IMR-90 (cell line): Measurements from ENCODE around the gene RNF43. TPM values are rescaled to one million over a fixed set of nuclear protein-coding genes. Genes with fewer than 3 reads are reported as not detected.

Source experiments
- ATAC-seq: fragments of 200-7000 bp; cut with Tn5 transposase; 2 replicates; pipeline ENCODE4 v1.9.1; 2020; ENCODE audit warnings: low read depth, mild to moderate bottlenecking, moderate library complexity
- BruUV-seq: library from RNA; stranded (reverse); fragments of 400-500 nt; replicated peaks from 2 replicates; lab custom pipeline; 2021; lab: Mats Ljungman, UMichigan
- CTCF ChIA-PET: fragments of 300-600 bp; formaldehyde crosslinking; extraction: SDS; loops from one replicate; lab custom pipeline; 2021; ENCODE audit warnings: antibody characterized with exemption; lab: Yijun Ruan, JAX
- POLR2A ChIA-PET: fragments of 300-600 bp; sonication (Branson Sonifier 250); formaldehyde crosslinking; loops from one replicate; lab custom pipeline; 2022; ENCODE audit warnings: antibody characterized with exemption; ENCODE audit not compliant: unreplicated experiment; lab: Charles Lee
- DNase-seq: peaks from one replicate; pipeline ENCODE4 v3.0.0; 2013
- H2AFZ ChIP-seq: replicated peaks from 2 replicates; pipeline ENCODE3; 2013; ENCODE audit warnings: low read length, mild to moderate bottlenecking; ENCODE audit not compliant: poor library complexity
- H2AK5ac ChIP-seq: 2 replicates; pipeline ENCODE4 v1.6.1; 2013; ENCODE audit warnings: low read depth, low read length, inconsistent platforms
- H2AK9ac ChIP-seq: replicated peaks from 2 replicates; pipeline ENCODE3; 2013; ENCODE audit warnings: mild to moderate bottlenecking, low read depth, low read length, moderate library complexity; ENCODE audit not compliant: poor library complexity
- H2BK120ac ChIP-seq: 2 replicates; pipeline ENCODE4 v1.6.1; 2013; ENCODE audit warnings: low read depth, low read length, inconsistent platforms
- H2BK15ac ChIP-seq: 3 replicates; pipeline ENCODE4 v1.6.1; 2013; ENCODE audit warnings: low read depth, low read length, inconsistent platforms
- H2BK20ac ChIP-seq: 2 replicates; pipeline ENCODE4 v1.6.1; 2013; ENCODE audit warnings: low read depth, mild to moderate bottlenecking, inconsistent platforms, low read length, moderate library complexity
- H2BK5ac ChIP-seq: 2 replicates; pipeline ENCODE4 v1.6.1; 2013; ENCODE audit warnings: mild to moderate bottlenecking, low read depth, low read length, inconsistent platforms; ENCODE audit not compliant: poor library complexity, severe bottlenecking
- H3K14ac ChIP-seq: replicated peaks from 2 replicates; pipeline ENCODE4 v1.6.1; 2013; ENCODE audit warnings: low read depth, low read length, inconsistent platforms
- H3K18ac ChIP-seq: 2 replicates; pipeline ENCODE4 v1.6.1; 2013; ENCODE audit warnings: low read depth, low read length, control low read depth
- H3K23ac ChIP-seq: 2 replicates; pipeline ENCODE4 v1.6.1; 2013; ENCODE audit warnings: low read depth, low read length, inconsistent platforms
- H3K27ac ChIP-seq: 2 replicates; pipeline ENCODE4 v1.5.1; 2013; ENCODE audit warnings: mild to moderate bottlenecking, control low read depth, low read length; ENCODE audit not compliant: insufficient read depth
- H3K27me3 ChIP-seq: 2 replicates; pipeline ENCODE4 v1.6.1; 2013; ENCODE audit warnings: low read length; ENCODE audit not compliant: control insufficient read depth, insufficient read depth
- H3K36me3 ChIP-seq: 2 replicates; pipeline ENCODE4 v1.6.1; 2013; ENCODE audit warnings: low read length, mixed read lengths; ENCODE audit not compliant: control insufficient read depth, insufficient read depth
- H3K4ac ChIP-seq: 2 replicates; pipeline ENCODE4 v1.6.1; 2013; ENCODE audit warnings: low read depth, low read length, inconsistent platforms
- H3K4me1 ChIP-seq: 2 replicates; pipeline ENCODE4 v1.6.1; 2013; ENCODE audit warnings: low read length, mixed read lengths; ENCODE audit not compliant: control insufficient read depth, insufficient read depth
- H3K4me2 ChIP-seq: 2 replicates; pipeline ENCODE4 v1.6.1; 2013; ENCODE audit warnings: low read depth, mild to moderate bottlenecking, control low read depth, low read length, moderate library complexity
- H3K4me3 ChIP-seq: 2 replicates; pipeline ENCODE4 v1.5.1; 2013; ENCODE audit warnings: low read depth, mild to moderate bottlenecking, control low read depth, low read length, moderate library complexity; ENCODE audit not compliant: insufficient read depth
- H3K56ac ChIP-seq: 2 replicates; pipeline ENCODE4 v1.6.1; 2013; ENCODE audit warnings: low read length, inconsistent platforms; ENCODE audit not compliant: insufficient read depth; ENCODE audit errors: extremely low read depth
- H3K79me1 ChIP-seq, 2 experiments: 2 replicates each; pipeline ENCODE4 v1.6.1; 2013; ENCODE audit warnings: low read length in 2 of 2, inconsistent platforms in 1 of 2, low read depth in 1 of 2
- H3K9ac ChIP-seq: 2 replicates; pipeline ENCODE4 v1.6.1; 2013; ENCODE audit warnings: low read depth, low read length, control low read depth
- H3K9me1 ChIP-seq: 2 replicates; pipeline ENCODE4 v1.6.1; 2013; ENCODE audit warnings: low read length, inconsistent platforms; ENCODE audit not compliant: insufficient read depth
- H3K9me3 ChIP-seq: 2 replicates; pipeline ENCODE4 v1.6.1; 2013; ENCODE audit warnings: low read length; ENCODE audit not compliant: control insufficient read depth, insufficient read depth
- H4K20me1 ChIP-seq: 2 replicates; pipeline ENCODE4 v1.6.1; 2013; ENCODE audit warnings: low read length, inconsistent platforms; ENCODE audit not compliant: insufficient read depth
- H4K5ac ChIP-seq: 2 replicates; pipeline ENCODE4 v1.6.1; 2013; ENCODE audit warnings: mild to moderate bottlenecking, low read depth, low read length, control low read depth
- H4K8ac ChIP-seq, 2 experiments: 2 replicates each; pipeline ENCODE4 v1.6.1; 2013; ENCODE audit warnings: low read depth in 2 of 2, low read length in 2 of 2, control low read depth in 1 of 2, inconsistent platforms in 1 of 2
- H4K91ac ChIP-seq: 2 replicates; pipeline ENCODE4 v1.6.1; 2013; ENCODE audit warnings: low read depth, low read length, inconsistent platforms; ENCODE audit not compliant: insufficient read depth
- BHLHE40 ChIP-seq: fragments of 150-350 bp; IDR thresholded peaks from 2 replicates; pipeline ENCODE4 v1.6.1; 2016; ENCODE audit warnings: mild to moderate bottlenecking, low read depth, low read length
- CHD1 ChIP-seq: IDR thresholded peaks from 2 replicates; pipeline ENCODE4 v1.6.1; 2012; ENCODE audit warnings: low read depth, low read length, improper control_type of control experiment
- CTCF ChIP-seq: conservative IDR thresholded peaks from 2 replicates; pipeline ENCODE4 v1.5.1; 2012; ENCODE audit warnings: mild to moderate bottlenecking, low read depth, low read length, improper control_type of control experiment
- MAFK ChIP-seq: IDR thresholded peaks from 2 replicates; pipeline ENCODE4 v1.6.1; 2012; ENCODE audit warnings: low read depth, low read length, improper control_type of control experiment
- MAZ ChIP-seq: IDR thresholded peaks from 2 replicates; pipeline ENCODE4 v1.6.1; 2012; ENCODE audit warnings: low read depth, mild to moderate bottlenecking, low read length, improper control_type of control experiment, moderate library complexity, borderline replicate concordance
- MXI1 ChIP-seq: IDR thresholded peaks from 2 replicates; pipeline ENCODE4 v1.6.1; 2012; ENCODE audit warnings: low read depth, mild to moderate bottlenecking, low read length, moderate library complexity, borderline replicate concordance
- NFE2L2 ChIP-seq: fragments of 150-350 bp; IDR thresholded peaks from 2 replicates; pipeline ENCODE4 v1.6.1; 2016; ENCODE audit warnings: low read depth, mild to moderate bottlenecking, low read length
- POLR2A ChIP-seq: IDR thresholded peaks from 2 replicates; pipeline ENCODE4 v1.6.1; 2012; ENCODE audit warnings: mild to moderate bottlenecking, low read depth, low read length
- RAD21 ChIP-seq: IDR thresholded peaks from 2 replicates; pipeline ENCODE4 v1.6.1; 2012; ENCODE audit warnings: low read length, improper control_type of control experiment
- RCOR1 ChIP-seq: IDR thresholded peaks from 2 replicates; pipeline ENCODE4 v1.6.1; 2012; ENCODE audit warnings: mild to moderate bottlenecking, low read length, improper control_type of control experiment; ENCODE audit not compliant: insufficient replicate concordance
- RFX5 ChIP-seq: IDR thresholded peaks from 2 replicates; pipeline ENCODE4 v1.8.0; 2012; ENCODE audit warnings: low read depth, mild to moderate bottlenecking, low read length, moderate library complexity
- SMC3 ChIP-seq: fragments of 150-350 bp; IDR thresholded peaks from 2 replicates; pipeline ENCODE4 v1.6.1; 2016; ENCODE audit warnings: low read depth, mild to moderate bottlenecking, antibody characterized with exemption, low read length, moderate library complexity
- WGBS, 2 experiments: methylation state at CpG; one replicate each; pipeline versions ENCODE4 v1.1.5 to v1.1.7; 2013; ENCODE audit warnings: missing lambda C conversion rate in 2 of 2; ENCODE audit not compliant: insufficient read length in 1 of 2; ENCODE audit errors: extremely low coverage in 2 of 2; 5-methylcytosine and 5-hydroxymethylcytosine counted together
- dilution Hi-C: fragments of 300-500 bp; cut with HindIII; formaldehyde crosslinking; loops from one replicate; pipeline ENCODE4 v1.14.3; 2018; ENCODE audit warnings: low sequenced_read_pairs; ENCODE audit not compliant: unreplicated experiment
- in situ Hi-C: fragments of 300-500 bp; cut with MboI; formaldehyde crosslinking; loops from 3 replicates; pipeline ENCODE4 v1.14.3; 2019; ENCODE audit warnings: low sequenced_read_pairs, inconsistent platforms, mixed read lengths
- intact Hi-C: fragments of 100-400 bp; cut with micrococcal nuclease; formaldehyde crosslinking; loops from 2 replicates; pipeline ENCODE4 v1.10.0; 2022
- polyA plus RNA-seq, 3 experiments: library from polyadenylated mRNA; depleted of rRNA; stranded (reverse); fragments of >200 nt; gene quantifications; 2 replicates each; pipeline ENCODE4 v1.2.3, GENCODE V29; 2012; ENCODE audit warnings: low replicate concordance in 1 of 3
- total RNA-seq: library from RNA; depleted of rRNA; stranded (reverse); fragments of >200 nt; gene quantifications from 2 replicates; pipeline ENCODE4 v1.2.3, GENCODE V29; 2012
- TF ChIP-seq, protein P1 (sequence below): fragments of 150-350 bp; IDR thresholded peaks from 2 replicates; pipeline ENCODE4 v1.6.1; 2017; ENCODE audit warnings: mild to moderate bottlenecking, antibody characterized with exemption, low read length, low read depth

Gene RNF43
- total and polyA plus RNA-seq, 2 of the 4 experiments (the other 2 are of a cell fraction), result under 0.01 TPM; not detected in 1

DNA sequence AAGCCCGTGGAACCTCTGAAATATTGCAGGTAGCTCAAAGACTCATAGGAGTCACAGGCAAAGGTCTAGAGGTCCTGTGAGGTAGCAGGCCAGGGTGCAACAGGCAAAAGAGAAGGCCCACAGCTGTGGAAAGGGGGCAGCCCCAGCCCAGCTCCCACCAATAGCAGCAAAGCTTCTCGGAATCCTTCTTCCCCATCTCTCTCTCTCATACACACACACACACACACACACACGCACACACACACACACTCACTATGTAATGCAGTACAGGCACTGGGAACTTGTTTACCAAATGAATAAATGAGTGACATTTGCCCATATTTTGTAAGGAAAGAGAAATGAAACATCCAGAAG lies 48.5 kb downstream of the RNF43 start:
- H3K9ac ChIP-seq, result no peak overlapping the region
- dilution Hi-C loops, result no loop called here
- no peak overlapping the region for H4K8ac ChIP-seq
- H3K27me3 ChIP-seq, result peaks cover 25% of the 10 kb centered on the region
- no peak for ATAC-seq
- no TSS peak for BruUV-seq
- H2BK15ac ChIP-seq, result no peak overlapping the region
- no peak overlapping the region for H2BK5ac ChIP-seq
- no peak overlapping the region for H3K4me3 ChIP-seq
- H3K56ac ChIP-seq, result no peak overlapping the region
- no peaks in the 10 kb centered on the region for H3K36me3 ChIP-seq
- in situ Hi-C loops, result no loop called here
- H3K14ac ChIP-seq, result no peak overlapping the region
- H2AFZ ChIP-seq, result no peak overlapping the region
- no peak overlapping the region for H3K18ac ChIP-seq
- H3K4me2 ChIP-seq, result no peak overlapping the region
- intact Hi-C loops, result no loop called here
- no peaks in the 10 kb centered on the region for H3K9me3 ChIP-seq
- H3K27ac ChIP-seq, result no peak overlapping the region
- no peak overlapping the region for H3K23ac ChIP-seq
- H2BK120ac ChIP-seq, result no peak overlapping the region
- no peaks in the 10 kb centered on the region for H3K4me1 ChIP-seq
- WGBS, 2 experiments, result no CpG with 5 or more reads among the region's 3 CpGs
- ChIA-PET CTCF (interaction anchor here (1.2 kb wide), 1 partner anchor 49 kb away, joined by 3 read pairs; the partner anchor contains the start of gene RNF43), POLR2A (no interaction called here)
- no peaks in the 10 kb centered on the region for H3K9me1 ChIP-seq
- TF ChIP-seq MXI1 (no peak), MAFK (no peak), POLR2A (no peak), NFE2L2 (no peak), SMC3 (no peak), CTCF (no peak), RCOR1 (no peak), RFX5 (no peak), CHD1 (no peak), BHLHE40 (no peak), RAD21 (no peak), MAZ (no peak)
- TF ChIP-seq, protein P1, sequence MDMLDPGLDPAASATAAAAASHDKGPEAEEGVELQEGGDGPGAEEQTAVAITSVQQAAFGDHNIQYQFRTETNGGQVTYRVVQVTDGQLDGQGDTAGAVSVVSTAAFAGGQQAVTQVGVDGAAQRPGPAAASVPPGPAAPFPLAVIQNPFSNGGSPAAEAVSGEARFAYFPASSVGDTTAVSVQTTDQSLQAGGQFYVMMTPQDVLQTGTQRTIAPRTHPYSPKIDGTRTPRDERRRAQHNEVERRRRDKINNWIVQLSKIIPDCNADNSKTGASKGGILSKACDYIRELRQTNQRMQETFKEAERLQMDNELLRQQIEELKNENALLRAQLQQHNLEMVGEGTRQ, result no peak
- no peaks in the 10 kb centered on the region for H4K20me1 ChIP-seq
- DNase-seq, result no peak
- no peak overlapping the region for H4K5ac ChIP-seq
- H2AK9ac ChIP-seq, result no peak overlapping the region
- no peak overlapping the region for H2BK20ac ChIP-seq
- no peak overlapping the region for H4K91ac ChIP-seq
- H2AK5ac ChIP-seq, result no peak overlapping the region
- no peak overlapping the region for H3K4ac ChIP-seq
- H3K79me1 ChIP-seq, result no peaks in the 10 kb centered on the region
